ENCODE data around the gene PTPRJ. TPM values are rescaled to one million over a fixed set of nuclear protein-coding genes. Genes with fewer than 3 reads are reported as not detected.
"Not testable (repeated sequence)": the region's sequence is repeated elsewhere in the genome, so short reads cannot be mapped to it uniquely, and the experiment has no call there.

PTPRJ gene
- total RNA-seq, 1 donor from 2014 or later = 0.26 TPM

GRCh38 chr11:48161951-48162884, 181.9 kb downstream of the PTPRJ start:
- DNase-seq (ENCODE audit: low read depth in 2 of 2) = peak in 1 of 2 donors; percentile 20

DNA sequence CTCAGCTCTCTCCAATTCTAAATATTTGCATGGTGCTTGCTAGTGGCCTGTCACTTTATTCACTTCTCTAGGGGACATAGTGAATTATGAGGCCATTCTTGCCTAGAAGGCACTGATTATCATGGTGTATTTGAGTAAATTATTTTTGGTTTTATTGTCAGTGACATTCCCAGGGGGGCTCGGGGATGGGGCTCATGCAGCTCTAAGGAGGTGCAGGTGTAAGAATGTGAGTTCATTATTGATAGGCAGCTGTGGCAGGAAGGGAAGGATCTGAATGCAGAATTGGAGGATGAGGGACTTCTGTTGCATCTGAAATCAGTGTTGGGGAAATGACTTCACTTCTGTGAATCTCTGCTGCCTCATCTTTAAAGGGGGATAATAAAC, 182.5 kb downstream of the PTPRJ start:
- DNase-seq (ENCODE audit: low read depth in 2 of 2) = no peak

DNA sequence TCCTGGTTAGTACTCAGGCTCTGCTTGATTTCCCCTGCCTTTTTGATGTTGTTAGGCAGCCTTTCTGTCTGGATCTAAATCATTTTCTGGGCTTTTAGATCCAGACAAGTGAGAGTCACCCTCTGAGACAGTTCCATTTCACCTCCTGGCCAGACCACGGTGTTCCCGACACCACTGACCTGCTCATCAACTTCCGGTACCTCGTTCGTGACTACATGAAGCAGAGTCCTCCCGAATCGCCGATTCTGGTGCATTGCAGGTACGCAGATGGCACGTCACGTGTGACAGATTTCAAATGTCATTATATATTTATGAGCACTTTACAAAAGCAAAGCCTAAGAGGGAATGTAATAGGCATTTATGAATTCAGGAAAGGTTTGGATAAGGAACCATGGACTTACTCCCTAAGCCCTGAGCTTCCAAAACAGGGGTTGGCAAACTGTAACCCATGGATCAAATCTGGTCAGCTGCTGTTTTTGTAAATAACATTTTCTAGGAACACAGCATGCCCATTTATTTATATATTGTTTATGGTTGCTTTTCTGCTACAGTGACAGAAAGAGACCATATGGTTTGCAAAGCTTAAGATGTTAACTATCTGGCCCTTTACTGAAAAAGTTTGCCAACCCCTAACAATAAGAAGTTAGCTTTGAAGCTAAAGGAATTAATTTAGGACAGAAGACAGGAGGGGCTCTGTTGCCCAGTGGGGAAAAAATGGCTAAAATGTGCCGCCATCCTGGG, 183.2 kb downstream of the PTPRJ start:
- no peak for DNase-seq (ENCODE audit: low read depth in 2 of 2)

- DNase-seq (ENCODE audit: low read depth in 2 of 2) = no peak
Observed at GRCh38 chr11:48164836-48165235, 184.5 kb downstream of the PTPRJ start.

DNA sequence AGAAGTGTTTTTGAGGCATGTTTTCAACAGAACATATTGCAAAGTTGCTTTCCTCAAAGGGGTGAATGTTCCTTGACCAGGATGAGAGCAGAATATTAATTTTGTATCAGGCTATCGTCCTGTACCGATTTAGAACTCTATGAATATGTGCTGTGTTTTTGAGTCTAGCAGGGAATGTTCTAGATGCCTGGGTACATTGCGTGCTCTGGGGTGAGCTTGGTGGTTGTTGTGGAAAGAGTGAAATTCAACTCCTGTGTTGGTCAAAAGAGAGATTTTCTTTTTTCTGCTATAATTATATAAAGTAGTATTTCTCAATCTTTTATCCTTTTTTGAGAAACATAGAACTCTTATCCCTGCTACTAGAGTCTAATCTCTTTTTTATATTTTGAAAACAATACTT, 185.1 kb downstream of the PTPRJ start:
- no peak for DNase-seq (ENCODE audit: low read depth in 2 of 2)

DNA sequence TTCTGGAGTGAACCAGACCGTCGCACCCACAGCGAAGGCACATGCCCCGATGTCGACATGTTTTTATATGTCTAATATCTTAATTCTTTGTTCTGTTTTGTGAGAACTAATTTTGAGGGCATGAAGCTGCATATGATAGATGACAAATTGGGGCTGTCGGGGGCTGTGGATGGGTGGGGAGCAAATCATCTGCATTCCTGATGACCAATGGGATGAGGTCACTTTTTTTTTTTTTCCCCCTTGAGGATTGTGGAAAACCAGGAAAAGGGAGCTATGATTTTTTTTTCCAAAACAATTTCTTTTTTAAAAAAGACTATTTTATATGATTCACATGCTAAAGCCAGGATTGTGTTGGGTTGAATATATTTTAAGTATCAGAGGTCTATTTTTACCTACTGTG, 187.0 kb downstream of the PTPRJ start:
- no peak for DNase-seq (ENCODE audit: low read depth in 2 of 2)

DNA sequence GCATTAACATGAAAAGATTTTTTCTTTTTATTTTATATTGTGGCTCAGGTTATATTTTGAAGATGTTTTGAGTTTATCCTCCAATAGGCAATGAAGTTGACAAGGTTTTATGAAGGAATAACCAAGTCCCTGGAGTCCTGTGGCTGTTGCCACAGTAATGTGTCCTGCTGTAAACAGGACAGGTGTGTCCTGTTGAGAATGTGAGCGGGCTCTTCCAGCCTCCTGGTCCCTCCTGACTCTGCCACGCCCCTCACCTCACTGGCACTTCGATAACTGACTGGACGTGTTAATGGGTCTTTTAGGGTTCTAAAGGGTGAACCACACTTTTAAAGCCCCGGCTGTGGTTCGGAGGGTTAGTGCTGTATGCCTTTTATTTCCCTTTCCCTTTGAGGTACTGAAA, 188.5 kb downstream of the PTPRJ start:
- DNase-seq (ENCODE audit: low read depth in 2 of 2) = no peak

GRCh38 chr11:48169259-48169658, 188.9 kb downstream of the PTPRJ start:
- DNase-seq (ENCODE audit: low read depth in 2 of 2) = no peak

- DNase-seq (ENCODE audit: low read depth in 2 of 2) = no peak
Observed at GRCh38 chr11:48169717-48170116, 189.4 kb downstream of the PTPRJ start.

- DNase-seq (ENCODE audit: low read depth in 2 of 2) = peak in 1 of 2 donors; percentile 44
Observed at GRCh38 chr11:48170241-48171233, 190.2 kb downstream of the PTPRJ start.

GRCh38 chr11:48172818-48173609, 192.7 kb downstream of the PTPRJ start:
- peak; percentile 22 to 58 for DNase-seq (ENCODE audit: low read depth in 2 of 2)

DNA sequence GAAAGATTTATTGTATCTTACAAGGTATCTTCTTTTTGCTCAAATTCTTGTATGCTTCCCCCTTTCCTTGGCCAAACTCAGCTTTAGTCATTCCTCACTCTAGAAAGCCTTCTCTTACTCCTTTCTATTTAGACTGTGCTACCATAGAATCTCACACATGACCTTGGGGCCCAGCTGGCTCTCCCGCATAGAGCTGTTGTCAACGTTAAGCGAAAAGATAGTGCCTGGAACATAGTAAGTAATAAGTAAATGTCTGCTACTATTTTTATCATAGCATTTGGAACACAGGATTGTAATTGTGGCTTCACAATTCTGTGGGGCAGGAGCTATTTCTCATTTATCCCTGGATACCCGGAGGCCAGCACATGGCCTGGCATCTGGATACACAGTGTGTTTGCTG, 197.3 kb downstream of the PTPRJ start:
- DNase-seq (ENCODE audit: low read depth in 2 of 2) = no peak

GRCh38 chr11:48180627-48181026, 200.3 kb downstream of the PTPRJ start:
- DNase-seq (ENCODE audit: low read depth in 2 of 2) = no peak

DNA sequence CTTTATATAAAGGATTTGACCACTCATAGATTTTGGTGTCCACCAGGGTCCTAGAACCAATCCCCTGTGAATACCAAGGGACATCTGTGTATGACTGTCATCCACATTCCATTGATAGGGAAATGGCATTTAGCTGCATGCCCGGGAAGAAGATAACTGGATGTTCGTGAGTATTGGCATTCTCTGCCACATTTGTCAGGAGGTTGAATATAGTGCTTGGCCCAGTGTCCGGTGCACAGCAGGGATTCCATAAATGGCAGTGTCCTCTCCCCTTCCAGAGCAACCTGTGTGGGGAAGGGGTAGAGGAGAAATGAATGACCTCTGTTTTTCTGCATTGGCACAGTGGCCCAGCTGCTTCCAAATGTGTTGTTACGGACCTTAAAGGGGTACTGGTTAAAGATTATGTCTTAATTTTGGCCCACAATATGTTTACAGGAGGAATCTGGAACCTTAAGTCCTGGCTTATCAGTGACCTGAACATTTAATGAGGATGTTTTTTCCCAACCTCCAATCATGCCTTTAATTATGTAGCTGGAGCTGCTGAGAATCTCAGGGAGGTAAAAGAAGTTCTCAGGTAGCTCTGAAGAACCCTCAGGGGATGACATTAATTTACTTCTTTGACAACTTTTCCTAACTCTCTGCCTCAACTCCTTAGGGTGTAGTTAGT, 202.6 kb downstream of the PTPRJ start:
- no peak for DNase-seq (ENCODE audit: low read depth in 2 of 2)

GRCh38 chr11:48184452-48184851, 204.1 kb downstream of the PTPRJ start:
- no peak for DNase-seq (ENCODE audit: low read depth in 2 of 2)

DNA sequence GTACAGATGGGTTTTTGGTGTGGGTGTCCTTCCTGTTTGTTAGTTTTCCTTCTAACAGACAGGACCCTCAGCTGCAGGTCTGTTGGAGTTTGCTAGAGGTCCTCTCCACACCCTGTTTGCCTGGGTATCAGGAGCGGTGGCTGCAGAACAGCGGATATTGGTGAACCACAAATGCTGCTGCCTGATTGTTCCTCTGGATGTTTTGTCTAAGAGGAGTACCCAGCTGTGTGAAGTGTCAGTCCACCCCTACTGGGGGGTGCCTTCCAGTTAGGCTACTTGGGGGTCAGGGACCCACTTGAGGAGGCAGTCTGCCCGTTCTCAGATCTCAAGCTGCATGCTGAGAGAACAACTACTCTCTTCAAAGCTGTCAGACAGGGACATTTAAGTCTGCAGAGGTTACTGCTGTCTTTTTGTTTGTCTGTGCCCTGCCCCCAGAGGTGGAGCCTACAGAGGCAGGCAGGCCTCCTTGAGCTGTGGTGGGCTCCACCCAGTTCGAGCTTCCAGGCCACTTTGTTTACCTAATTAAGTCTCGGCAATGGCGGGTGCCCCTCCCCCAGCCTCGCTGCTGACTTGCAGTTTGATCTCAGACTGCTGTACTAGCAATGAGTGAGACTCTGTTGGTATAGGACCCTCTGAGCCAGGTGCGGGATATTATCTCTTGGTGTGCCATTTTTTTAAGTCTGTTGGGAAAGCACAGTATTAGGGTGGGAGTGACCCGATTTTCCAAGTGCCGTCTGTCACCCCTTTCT, 210.7 kb downstream of the PTPRJ start:
- DNase-seq (ENCODE audit: low read depth in 2 of 2) = not testable (repeated sequence)

DNA sequence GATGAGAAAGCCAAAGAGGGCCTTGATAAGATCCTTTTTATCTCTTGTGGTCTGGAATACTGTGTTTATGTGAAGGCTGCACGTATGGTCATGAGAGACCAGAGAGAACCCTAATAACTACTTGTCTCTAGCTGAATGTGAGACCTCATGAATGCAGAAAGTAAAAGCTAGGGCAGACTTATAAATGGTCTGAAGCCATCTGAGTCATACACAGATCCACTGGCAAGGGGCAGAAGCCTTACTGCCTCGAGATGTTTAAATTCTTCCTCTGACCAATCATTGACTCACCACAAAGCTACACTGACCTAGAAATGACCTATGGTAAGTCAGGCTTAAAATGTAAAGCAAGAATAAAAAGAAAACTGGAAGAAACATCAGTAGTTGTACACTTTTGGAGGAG, 213.5 kb downstream of the PTPRJ start:
- no peak for DNase-seq (ENCODE audit: low read depth in 2 of 2)

- DNase-seq (ENCODE audit: low read depth in 2 of 2) = no peak
Observed at GRCh38 chr11:48207881-48208280, 227.5 kb downstream of the PTPRJ start.

DNA sequence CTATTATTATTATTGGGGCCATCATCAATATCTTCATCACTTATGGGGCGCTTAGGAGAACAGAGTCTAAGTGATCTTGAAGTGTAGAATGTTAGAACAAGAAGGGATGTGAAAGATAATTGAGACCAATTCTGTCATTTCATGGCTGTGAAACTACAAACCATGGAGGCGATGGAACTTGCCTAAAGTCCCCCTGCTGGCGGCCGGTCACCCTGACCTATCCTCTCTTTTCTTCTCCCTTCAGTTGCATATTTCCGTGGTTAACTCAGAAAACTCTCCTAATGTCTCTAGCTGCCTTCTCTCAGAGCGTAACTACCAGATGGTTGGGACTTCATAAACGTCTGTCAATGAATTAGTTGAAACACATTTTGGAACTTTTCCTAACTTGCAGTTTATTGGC, 229.7 kb downstream of the PTPRJ start:
- DNase-seq (ENCODE audit: low read depth in 2 of 2) = no peak
